HG03575 (cell line): ENCODE measurements around the gene GPRC5D.

ENCODE experiments used
- ATAC-seq: cut with Tn5 transposase; IDR thresholded peaks from one replicate; pipeline ENCODE4 v1.9.1; 2021; ENCODE audit not compliant: unreplicated experiment, insufficient number of reproducible peaks, low FRiP score; ENCODE audit errors: extremely low read depth

GPRC5D gene

GRCh38 chr12:12943586-12944260 is 8.2 kb downstream of the GPRC5D start:
- ATAC-seq: no peak

GRCh38 chr12:12941450-12942350 is 10.3 kb downstream of the GPRC5D start:
- no peak for ATAC-seq

GRCh38 chr12:12939888-12940287 is 12.1 kb downstream of the GPRC5D start:
- ATAC-seq: no peak

GRCh38 chr12:12938541-12938940 is 13.4 kb downstream of the GPRC5D start:
- ATAC-seq: no peak

- no peak for ATAC-seq
These were observed 14.9 kb downstream of the GPRC5D start for GRCh38 chr12:12936983-12937491.

- no peak for ATAC-seq
These were observed 17.4 kb downstream of the GPRC5D start for GRCh38 chr12:12934556-12934955.

- ATAC-seq: no peak
These were observed 18.2 kb downstream of the GPRC5D start for GRCh38 chr12:12933742-12934141.

- no peak for ATAC-seq
These were observed 21.2 kb downstream of the GPRC5D start for GRCh38 chr12:12930633-12931219.

- ATAC-seq: no peak
These were observed 22.3 kb downstream of the GPRC5D start for GRCh38 chr12:12929696-12930095.

- ATAC-seq: no peak
These were observed 24.5 kb downstream of the GPRC5D start for GRCh38 chr12:12927211-12928079.

GRCh38 chr12:12926571-12927071 is 25.3 kb downstream of the GPRC5D start:
- no peak for ATAC-seq

GRCh38 chr12:12925388-12925787 is 26.6 kb downstream of the GPRC5D start:
- ATAC-seq: no peak

- ATAC-seq: no peak
These were observed 27.8 kb downstream of the GPRC5D start for GRCh38 chr12:12924169-12924568.

- no peak for ATAC-seq
These were observed 29.0 kb downstream of the GPRC5D start for GRCh38 chr12:12922978-12923377.

GRCh38 chr12:12922191-12922616 is 29.8 kb downstream of the GPRC5D start:
- ATAC-seq: no peak

GRCh38 chr12:12919666-12920435 is 32.1 kb downstream of the GPRC5D start:
- no peak for ATAC-seq

GRCh38 chr12:12918781-12919389 is 33.1 kb downstream of the GPRC5D start:
- ATAC-seq: no peak

GRCh38 chr12:12917517-12917916 is 34.5 kb downstream of the GPRC5D start:
- ATAC-seq: no peak
